Endothelial cell of umbilical vein (primary cell): Measurements from ENCODE around the gene CD86. TPM values are rescaled to one million over a fixed set of nuclear protein-coding genes. Genes with fewer than 3 reads are reported as not detected.

Experiments used
- BruUV-seq: library from RNA; stranded (reverse); fragments of 400-500 nt; replicated peaks from 2 replicates; lab custom pipeline; 2021; lab: Mats Ljungman, UMichigan
- CTCF ChIA-PET: fragments of 300-600, 350-600 bp; sonication (Branson Sonifier 250); formaldehyde crosslinking; loops from one replicate; lab custom pipeline; 2021; ENCODE audit warnings: antibody characterized with exemption, inconsistent platforms; lab: Charles Lee
- POLR2A ChIA-PET: fragments of 300-600, 350-600 bp; sonication (Branson Sonifier 250); formaldehyde crosslinking; loops from one replicate; lab custom pipeline; 2021; ENCODE audit warnings: antibody characterized with exemption, inconsistent platforms; lab: Charles Lee
- DNase-seq: peaks from one replicate; pipeline ENCODE4 v3.0.0-alpha.2; 2011; ENCODE audit warnings: low read depth, low spot score
- FAIRE-seq: peaks from 2 replicates; lab custom pipeline; 2011; peaks lifted over from hg19 to GRCh38; lab: Jason Lieb, UNC
- H2AFZ ChIP-seq: 2 replicates; pipeline ENCODE4 v1.6.0; 2012; ENCODE audit warnings: low read depth, low read length, control low read depth, inconsistent platforms
- H3K27ac ChIP-seq: 2 replicates; pipeline ENCODE4 v1.5.1; 2011; ENCODE audit warnings: low read depth, mild to moderate bottlenecking, control low read depth, low read length, moderate library complexity; ENCODE audit not compliant: insufficient read depth
- H3K27me3 ChIP-seq, 2 experiments: 2 replicates each; pipeline versions ENCODE4 v1.6.0 to v1.6.1; 2011; ENCODE audit warnings: low read length in 2 of 2, mixed read lengths in 1 of 2; ENCODE audit not compliant: control insufficient read depth in 2 of 2, insufficient read depth in 2 of 2
- H3K36me3 ChIP-seq, 2 experiments: 2 replicates in 1 of 2; 3 replicates in 1 of 2; pipeline ENCODE4 v1.5.1; 2011; ENCODE audit warnings: low read length in 2 of 2, mild to moderate bottlenecking in 1 of 2, moderate library complexity in 1 of 2; ENCODE audit not compliant: control insufficient read depth in 2 of 2, insufficient read depth in 2 of 2; ENCODE audit errors: extremely low read depth in 1 of 2
- H3K4me1 ChIP-seq: 3 replicates; pipeline ENCODE4 v1.5.1; 2011; ENCODE audit warnings: mild to moderate bottlenecking, low read length; ENCODE audit not compliant: control insufficient read depth, insufficient read depth; ENCODE audit errors: extremely low read depth
- H3K4me2 ChIP-seq: 2 replicates; pipeline ENCODE4 v1.6.1; 2011; ENCODE audit warnings: low read length, control low read depth, mixed read lengths; ENCODE audit not compliant: insufficient read depth
- H3K4me3 ChIP-seq, 3 experiments: fragments of 200-600 bp in 1 of 3; sonication (generic), shearing (Covaris generic) in 1 of 3; replicated peaks in 1 of 3; 2 replicates each; pipeline ENCODE4 v1.5.1; 2011 to 2016; ENCODE audit warnings: control low read depth in 3 of 3, low read length in 3 of 3, mild to moderate bottlenecking in 2 of 3, inconsistent platforms in 1 of 3, low read depth in 1 of 3, moderate library complexity in 1 of 3; ENCODE audit not compliant: insufficient read depth in 1 of 3
- H3K79me2 ChIP-seq: 2 replicates; pipeline ENCODE4 v1.6.0; 2012; ENCODE audit warnings: low read length, inconsistent platforms; ENCODE audit not compliant: control insufficient read depth, insufficient read depth
- H3K9ac ChIP-seq: replicated peaks from 2 replicates; pipeline ENCODE3; 2011; ENCODE audit warnings: low read length, control low read depth; ENCODE audit not compliant: insufficient read depth; ENCODE audit errors: extremely low read depth
- H3K9me1 ChIP-seq: replicated peaks from 3 replicates; pipeline ENCODE4 v1.6.0; 2011; ENCODE audit warnings: mild to moderate bottlenecking, low read length; ENCODE audit not compliant: control insufficient read depth, insufficient read depth; ENCODE audit errors: extremely low read depth
- H3K9me3 ChIP-seq: replicated peaks from 2 replicates; pipeline ENCODE4 v1.5.1; 2012; ENCODE audit warnings: low read length, inconsistent platforms; ENCODE audit not compliant: control insufficient read depth, insufficient read depth
- H4K20me1 ChIP-seq: replicated peaks from 2 replicates; pipeline ENCODE3; 2011; ENCODE audit warnings: mild to moderate bottlenecking, low read length; ENCODE audit not compliant: control insufficient read depth, insufficient read depth; ENCODE audit errors: extremely low read depth
- CTCF ChIP-seq, 2 donors: IDR thresholded peaks; 1 replicate in 1 of 2; 2 replicates in 1 of 2; pipeline ENCODE4 v1.5.1; 2011; ENCODE audit warnings: low read length in 2 of 2, mild to moderate bottlenecking in 2 of 2, moderate library complexity in 2 of 2, control low read depth in 1 of 2, inconsistent platforms in 1 of 2, low read depth in 1 of 2; ENCODE audit not compliant: insufficient read depth in 1 of 2; ENCODE audit errors: extremely low read depth in 1 of 2
- EZH2 ChIP-seq: IDR thresholded peaks from 2 replicates; pipeline ENCODE4 v1.6.1; 2012; ENCODE audit warnings: borderline replicate concordance, low read depth, mild to moderate bottlenecking, moderate library complexity, low read length, inconsistent platforms; ENCODE audit not compliant: severe bottlenecking
- FOS ChIP-seq: IDR thresholded peaks from 2 replicates; pipeline ENCODE4 v1.6.1; 2011; ENCODE audit warnings: mild to moderate bottlenecking, low read length, moderate library complexity, borderline replicate concordance; ENCODE audit not compliant: insufficient read depth
- GATA2 ChIP-seq: IDR thresholded peaks from 2 replicates; pipeline ENCODE4 v1.7.0; 2011; ENCODE audit warnings: low read depth, mild to moderate bottlenecking, moderate library complexity, mixed read lengths, low read length; ENCODE audit not compliant: insufficient read length, insufficient read depth
- JUN ChIP-seq: IDR thresholded peaks from 2 replicates; pipeline ENCODE4 v1.6.1; 2011; ENCODE audit warnings: borderline replicate concordance, low read depth; ENCODE audit not compliant: insufficient read length, insufficient read depth
- MAX ChIP-seq: IDR thresholded peaks from 2 replicates; pipeline ENCODE4 v1.6.1; 2011; ENCODE audit not compliant: insufficient read depth, insufficient read length
- MYC ChIP-seq: IDR thresholded peaks from one replicate; pipeline ENCODE4 v1.6.1; 2011; ENCODE audit warnings: mild to moderate bottlenecking, low read depth, low read length
- POLR2A ChIP-seq: IDR thresholded peaks from 2 replicates; pipeline ENCODE4 v1.6.1; 2012; ENCODE audit warnings: low read depth, mild to moderate bottlenecking, control low read depth, low read length
- POLR2AphosphoS5 ChIP-seq: IDR thresholded peaks from 2 replicates; pipeline ENCODE4 v1.6.1; 2012; ENCODE audit warnings: low read depth, mild to moderate bottlenecking, control low read depth, low read length, moderate library complexity; ENCODE audit not compliant: insufficient read depth
- dilution Hi-C: fragments of 300-500 bp; cut with MboI; formaldehyde crosslinking; loops from one replicate; pipeline ENCODE4 v1.15.0; 2019; ENCODE audit warnings: low sequenced_read_pairs; ENCODE audit not compliant: extremely low pct_ligation_motif_present
- intact Hi-C: fragments of 100-400 bp; cut with micrococcal nuclease; formaldehyde crosslinking; loops from one replicate; pipeline ENCODE4 v1.10.0; 2022
- polyA plus RNA-seq, 4 experiments: library from polyadenylated mRNA; depleted of rRNA in 3 of 4; stranded (reverse) in 3 of 4; unstranded in 1 of 4; fragments of >200 nt; gene quantifications; 2 replicates each; pipeline versions ENCODE4 v1.2.1 to v1.2.3, GENCODE V29; 2011 to 2012; ENCODE audit warnings: missing spikeins in 1 of 4
- total RNA-seq: library from RNA; stranded (reverse); gene quantifications from 2 replicates; pipeline ENCODE4 v1.2.3, GENCODE V29; 2021

The CD86 gene
- total and polyA plus RNA-seq, 2 donors (not counting 3 experiments of a cell fraction or from before 2014, with no cell fraction given), result not detected

GRCh38 chr3:122107171-122107570 lies 52.0 kb downstream of the CD86 start:
- no peak overlapping the region for H3K27ac ChIP-seq
- H2AFZ ChIP-seq, result no peak overlapping the region
- no peaks in the 10 kb centered on the region for H4K20me1 ChIP-seq
- BruUV-seq, result no TSS peak
- H3K4me2 ChIP-seq, result no peak overlapping the region
- DNase-seq (no peak), FAIRE-seq (no peak)
- no peak overlapping the region for H3K4me3 ChIP-seq
- no peaks in the 10 kb centered on the region for H3K9me1 ChIP-seq
- H3K27me3 ChIP-seq, result peaks cover 2% of the 10 kb centered on the region in 2 experiments
- ChIA-PET CTCF (interaction anchor here (1.6 kb wide), 1 partner anchor 151 kb away, joined by 6 read pairs; no protein-coding TSS in a partner anchor), POLR2A (no interaction called here)
- no peaks in the 10 kb centered on the region for H3K79me2 ChIP-seq
- H3K9me3 ChIP-seq, result no peaks in the 10 kb centered on the region
- H3K4me1 ChIP-seq, result no peaks in the 10 kb centered on the region
- TF ChIP-seq CTCF (IDR thresholded peaks at IDR 0.05; ENCODE audit: extremely low read depth in 1 of 2, insufficient read depth in 1 of 2, low read depth in 1 of 2, low read length in 2 of 2) (no peak), GATA2 (no peak), JUN (no peak), MAX (no peak), EZH2 (no peak), POLR2A (no peak), FOS (no peak), POLR2AphosphoS5 (no peak), MYC (no peak)
- no peaks in the 10 kb centered on the region for H3K36me3 ChIP-seq
- intact Hi-C loops, result loop anchor here (10.0 kb wide), 1 partner anchor 568 kb away; no protein-coding TSS in a partner anchor
- H3K9ac ChIP-seq, result no peak overlapping the region
- dilution Hi-C loops, result no loop called here
